HG03175 (cell line): Measurements from ENCODE around the gene STMN1.

Experiments
- ATAC-seq: cut with Tn5 transposase; IDR thresholded peaks from one replicate; pipeline ENCODE4 v1.9.1; 2021; ENCODE audit warnings: mild to moderate bottlenecking, moderate library complexity; ENCODE audit not compliant: unreplicated experiment

STMN1 gene

DNA sequence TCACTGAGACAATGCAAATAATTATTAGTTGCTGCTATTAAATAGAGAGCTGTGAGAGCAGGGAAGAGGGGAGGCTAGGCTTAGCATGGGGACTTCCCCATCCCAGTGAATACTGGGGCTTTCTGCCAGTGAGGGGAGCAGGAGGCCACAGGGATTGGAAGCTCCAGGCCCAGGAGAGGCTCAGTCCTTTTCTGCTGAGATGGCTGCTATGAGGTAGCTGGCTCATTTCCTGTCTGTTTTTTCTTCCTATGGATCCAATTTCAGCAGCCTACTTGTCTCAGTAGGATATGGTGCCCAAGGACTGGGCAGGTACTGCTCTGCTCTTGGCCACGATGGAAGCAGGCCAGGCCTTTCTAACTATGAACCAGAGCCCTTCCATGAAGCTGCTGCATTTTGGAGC is 10.0 kb downstream of the STMN1 start:
- ATAC-seq, result no peak

GRCh38 chr1:25895365-25895990 is 10.7 kb downstream of the STMN1 start:
- peak; percentile 86 for ATAC-seq

DNA sequence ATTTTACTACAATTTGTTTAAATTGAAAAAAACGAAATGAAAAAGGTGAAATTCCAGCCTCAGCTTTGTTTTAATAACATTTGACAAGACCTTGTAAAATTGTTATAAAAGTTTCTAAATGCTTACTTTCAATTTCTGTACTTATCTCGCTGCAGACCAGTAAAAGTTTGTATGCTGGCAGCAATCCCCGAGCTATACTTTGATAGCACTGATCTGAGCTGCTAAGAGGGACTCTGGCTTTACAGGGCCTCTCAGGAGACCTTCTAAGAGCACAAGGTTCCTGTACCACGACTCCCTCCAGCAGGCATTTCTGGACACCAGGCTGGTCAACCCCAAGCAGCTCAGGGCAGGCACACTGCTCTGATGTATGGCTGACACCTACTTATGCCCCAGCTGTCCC is 13.1 kb downstream of the STMN1 start:
- ATAC-seq, result no peak

- no peak for ATAC-seq
Observed at GRCh38 chr1:25891606-25892005, 14.6 kb downstream of the STMN1 start.

DNA sequence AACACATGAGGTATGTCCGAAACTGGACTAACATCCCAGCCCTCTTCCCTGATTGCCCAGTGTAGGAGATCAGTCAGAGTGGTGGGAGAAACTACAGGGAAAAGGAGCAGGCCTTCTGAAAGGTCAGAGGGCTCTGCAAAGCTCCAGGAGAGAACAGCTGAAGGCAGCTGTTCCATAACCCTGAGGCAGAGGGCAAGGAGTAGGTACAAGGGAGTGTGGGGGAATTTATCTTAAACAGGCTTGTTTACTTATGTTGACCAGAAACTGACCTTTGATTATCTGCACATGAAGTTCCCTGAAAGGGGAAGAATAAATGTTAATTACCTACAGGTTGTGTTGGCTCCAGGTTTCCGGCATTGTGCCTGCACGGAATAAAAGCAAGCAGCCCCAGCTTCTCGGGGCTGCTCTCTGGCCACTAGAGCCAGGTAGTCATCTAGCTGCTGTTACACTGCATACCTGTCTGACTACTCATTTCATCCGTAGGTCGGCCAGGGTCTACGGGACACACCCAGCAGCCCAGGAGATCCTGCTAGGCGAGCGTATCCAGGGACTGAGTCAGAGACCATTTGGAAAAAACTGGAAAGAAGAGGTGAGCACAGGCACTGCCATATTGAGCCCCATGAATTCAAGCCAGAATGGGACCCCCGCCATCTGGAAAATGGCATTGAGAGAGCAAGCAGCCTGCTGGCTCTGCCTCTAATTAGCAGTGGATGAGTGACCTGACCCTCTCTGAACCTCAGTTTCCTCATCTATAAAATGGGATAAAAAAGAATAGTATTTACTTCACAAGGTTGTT is 15.8 kb downstream of the STMN1 start:
- ATAC-seq, result no peak

- no peak for ATAC-seq
Observed at GRCh38 chr1:25889470-25889869, 16.7 kb downstream of the STMN1 start.

DNA sequence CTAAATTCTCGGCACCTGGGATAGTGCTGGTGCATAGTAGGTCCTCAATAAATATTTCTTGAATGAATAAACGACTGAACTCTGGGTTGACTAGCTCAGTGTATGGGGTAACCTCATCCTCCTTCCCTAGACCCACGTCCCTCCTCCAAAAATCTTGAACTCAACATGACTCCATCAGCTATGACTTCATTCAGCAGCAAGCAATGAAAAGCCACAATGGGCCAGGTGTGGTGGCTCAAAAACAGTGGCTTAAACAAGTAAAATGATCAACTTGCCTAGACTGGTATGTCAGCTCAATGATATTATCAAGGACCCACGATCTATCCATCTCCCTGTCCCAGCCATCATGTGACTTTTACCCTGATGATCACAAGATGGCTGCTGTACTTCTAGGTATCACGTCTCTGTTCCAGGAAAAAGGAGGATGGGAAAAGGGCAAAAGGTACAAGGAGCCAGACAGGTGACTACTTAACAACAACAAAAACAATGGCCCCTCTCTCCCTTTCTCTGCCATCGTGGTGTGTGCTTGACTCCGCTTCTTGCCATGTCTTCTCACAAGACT is 17.7 kb downstream of the STMN1 start:
- ATAC-seq, result no peak

DNA sequence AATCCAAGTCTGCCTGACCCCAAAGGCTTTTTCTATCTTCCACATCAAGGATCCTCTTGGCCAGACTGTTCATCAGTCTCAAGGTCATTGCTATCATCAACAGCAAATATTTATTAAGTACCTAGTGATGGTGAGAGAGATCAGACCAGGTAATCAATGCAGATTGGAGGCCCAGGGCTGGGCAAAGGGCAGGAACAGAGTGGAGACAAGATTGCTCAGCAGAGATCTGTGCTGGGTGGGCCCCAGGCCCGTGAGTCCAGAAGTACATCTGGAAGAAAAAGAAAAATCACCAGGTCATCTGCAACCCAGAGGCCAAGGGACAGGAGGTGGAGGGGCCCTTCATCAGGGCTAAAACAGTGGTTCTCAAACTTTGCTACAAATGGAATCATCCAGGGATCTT is 20.6 kb downstream of the STMN1 start:
- ATAC-seq, result no peak

DNA sequence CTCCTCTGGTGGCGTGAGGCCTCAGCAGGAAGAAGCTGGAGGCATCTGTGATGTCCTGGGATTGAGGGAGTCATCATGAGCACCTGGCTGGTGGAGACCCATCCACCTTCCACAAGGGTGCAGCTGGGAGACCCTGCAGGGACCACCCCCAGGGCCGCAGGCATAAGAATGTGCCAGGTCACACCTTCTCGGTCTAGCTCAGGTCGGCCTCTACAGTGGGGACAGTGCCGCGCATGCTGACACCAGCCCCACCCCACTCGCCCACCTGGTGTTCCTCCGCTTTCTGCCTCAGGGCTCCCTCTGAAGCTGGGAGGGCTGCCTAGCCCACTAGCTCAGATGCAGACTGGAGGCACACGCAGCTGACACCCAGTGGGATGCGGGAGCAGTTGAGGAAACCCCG is 25.0 kb downstream of the STMN1 start:
- ATAC-seq, result no peak

GRCh38 chr1:25880518-25880917 is 25.7 kb downstream of the STMN1 start:
- ATAC-seq, result no peak

DNA sequence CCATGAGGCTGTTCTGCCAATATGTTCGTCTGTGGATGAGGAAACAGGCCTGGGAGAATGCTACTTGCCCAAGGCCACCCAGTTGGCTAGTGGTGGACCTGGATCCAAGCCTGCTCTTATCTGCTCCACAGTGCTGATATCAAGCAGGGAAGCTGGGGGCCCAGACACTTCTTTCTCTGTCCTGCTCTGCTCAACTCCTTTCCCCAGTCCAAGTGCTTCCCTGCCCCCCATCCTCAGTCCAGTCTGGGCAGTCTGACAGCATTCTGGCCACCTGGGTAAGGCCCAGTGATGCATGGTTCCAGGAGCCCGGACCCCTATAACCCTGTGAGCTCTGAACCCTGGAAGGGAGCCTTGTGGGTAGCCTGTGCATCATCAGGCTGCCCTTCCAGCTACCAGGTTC is 26.5 kb downstream of the STMN1 start:
- no peak for ATAC-seq

DNA sequence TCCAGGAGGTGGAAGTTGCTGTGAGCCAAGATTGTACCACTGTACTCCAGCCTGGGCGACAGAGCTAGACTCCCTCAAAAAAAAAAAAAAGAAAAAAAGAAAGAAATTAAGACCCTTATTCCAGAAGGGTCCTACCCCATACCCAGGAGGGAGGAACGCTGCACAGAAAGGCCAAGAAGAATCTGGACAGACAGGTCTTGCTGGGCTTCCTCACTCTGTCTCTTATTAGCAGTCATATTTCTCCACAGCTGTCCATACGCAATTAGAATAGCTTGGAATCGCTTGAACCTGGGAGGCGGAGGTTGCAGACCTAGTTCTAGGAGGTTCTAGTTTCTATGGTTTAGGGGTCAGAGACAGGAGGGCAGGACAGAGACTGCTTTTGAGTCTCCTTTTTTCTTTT is 27.5 kb downstream of the STMN1 start:
- ATAC-seq, result no peak

DNA sequence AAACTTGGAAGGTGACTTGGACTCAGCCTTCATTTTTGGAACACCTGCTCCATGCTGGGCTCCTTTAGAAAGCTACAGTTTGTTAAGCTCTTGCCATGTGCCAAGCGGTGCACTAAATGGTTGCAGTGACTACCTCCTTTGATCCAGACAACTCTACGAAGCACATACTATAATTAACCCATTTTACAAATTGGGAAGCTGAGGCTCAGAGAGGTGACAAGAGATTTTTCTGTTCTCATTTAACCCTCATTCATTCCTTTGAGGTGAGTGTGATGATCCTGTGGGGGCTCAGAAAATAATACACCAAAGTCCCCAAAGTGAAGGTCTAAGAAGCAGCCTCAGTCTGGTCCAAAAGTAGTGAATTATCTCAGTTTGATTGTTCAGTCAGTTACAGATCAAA is 29.1 kb downstream of the STMN1 start:
- ATAC-seq, result no peak

DNA sequence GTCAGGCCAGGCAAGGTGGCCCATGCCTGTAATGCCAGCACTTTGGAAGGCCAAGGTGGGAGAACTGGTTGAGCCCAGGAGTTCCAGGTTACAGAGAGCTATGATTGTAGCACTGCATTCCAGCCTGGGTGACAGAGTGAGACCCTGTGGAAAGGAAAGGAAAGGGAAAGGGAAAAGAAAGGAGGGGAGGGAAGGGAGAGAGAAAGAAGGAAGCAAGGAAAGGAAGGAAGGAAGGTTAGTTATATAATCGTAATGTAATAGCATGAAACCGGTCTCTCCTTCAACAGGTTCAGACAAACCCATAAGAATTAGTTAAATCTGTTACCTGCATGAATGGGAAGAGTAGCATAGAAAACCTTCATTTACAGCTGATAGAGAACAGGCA is 29.5 kb downstream of the STMN1 start:
- ATAC-seq, result no peak

GRCh38 chr1:25875856-25876692 is 30.1 kb downstream of the STMN1 start:
- ATAC-seq, result no peak

DNA sequence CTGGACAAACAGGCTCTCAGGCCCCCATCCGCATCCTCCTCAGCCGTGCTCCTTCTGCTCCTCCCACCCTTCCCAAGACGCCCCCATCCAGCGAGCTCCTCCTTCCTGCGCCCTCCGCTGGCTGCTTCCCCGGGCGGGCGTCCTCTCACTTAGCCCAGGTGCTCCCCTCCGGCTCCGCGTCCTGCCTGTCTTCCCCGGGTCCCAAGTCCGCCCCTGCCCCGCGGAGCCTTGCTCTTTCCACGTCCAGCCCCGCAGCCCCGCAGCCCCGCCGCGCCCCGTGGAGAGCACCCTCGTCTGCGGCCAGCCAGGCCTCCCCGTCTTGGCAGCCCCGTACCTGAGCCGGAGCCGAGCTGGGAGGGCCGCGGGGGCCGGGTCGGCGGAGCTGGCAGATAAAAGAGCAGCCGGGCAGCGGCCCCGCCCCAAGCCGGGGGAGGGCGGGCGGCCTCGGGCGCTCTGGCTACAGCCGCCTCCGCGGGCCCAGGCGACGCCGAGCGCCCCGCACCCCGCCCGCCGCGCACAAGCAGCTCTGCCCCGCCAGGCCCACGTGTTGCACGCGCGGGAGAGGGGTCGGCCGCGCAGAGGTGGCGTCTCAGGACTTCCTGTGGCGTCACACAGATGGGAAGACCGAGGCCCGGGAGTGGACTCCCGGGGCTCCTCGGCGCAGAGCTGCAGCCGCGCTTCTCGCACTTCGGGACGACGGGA is 30.9 kb downstream of the STMN1 start, which contains the start of gene PAQR7:
TSS of gene PAQR7 (minus strand) at position 555 of the 702 bp plus-strand sequence. CDS start 11,869 bp downstream, outside the sequence.
- no peak for ATAC-seq

DNA sequence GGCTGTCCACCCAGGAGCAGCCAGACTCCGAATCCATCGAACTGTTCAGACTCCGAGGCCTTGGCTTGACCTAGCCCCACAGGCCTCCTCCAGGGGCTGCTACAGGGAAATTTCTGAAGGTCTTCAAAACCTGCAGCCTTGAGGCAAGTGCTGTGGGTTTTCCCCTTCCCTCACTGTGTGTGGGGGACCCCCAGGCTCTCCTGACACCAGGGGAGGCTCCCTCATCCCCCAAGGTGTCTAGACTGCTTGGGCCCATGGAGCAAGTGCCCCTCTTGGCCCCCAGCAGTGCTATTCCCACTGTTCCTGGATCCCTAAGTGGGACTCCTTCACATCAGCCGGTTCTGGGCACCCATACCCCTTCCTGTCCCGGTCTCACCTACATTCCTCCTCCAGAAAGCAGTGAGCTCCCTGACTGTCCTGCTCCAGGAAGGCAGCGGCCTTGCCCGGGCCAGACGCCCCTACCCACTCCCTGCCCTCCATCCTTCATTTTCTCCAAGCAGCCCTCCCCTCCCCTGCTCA is 31.5 kb downstream of the STMN1 start:
- no peak for ATAC-seq

DNA sequence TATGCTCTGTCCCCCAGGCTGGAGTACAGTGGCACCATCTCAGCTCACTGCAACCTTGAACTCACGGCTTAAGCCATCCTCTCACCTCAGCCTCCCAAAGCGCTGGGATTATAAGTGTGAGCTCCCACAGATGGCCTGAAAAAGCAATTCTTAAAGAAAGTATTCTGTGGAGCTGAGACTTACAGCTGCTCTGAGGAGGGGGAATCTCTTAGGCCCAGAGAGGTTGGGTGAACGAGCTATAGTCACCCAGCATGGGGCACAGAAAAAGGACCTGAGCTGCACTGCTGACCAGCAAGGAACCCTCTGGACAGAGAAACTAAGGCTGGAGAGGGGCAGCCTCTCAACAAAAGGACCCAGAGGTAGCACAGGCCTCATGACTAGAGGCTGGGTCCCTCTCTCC is 32.0 kb downstream of the STMN1 start:
- no peak for ATAC-seq

DNA sequence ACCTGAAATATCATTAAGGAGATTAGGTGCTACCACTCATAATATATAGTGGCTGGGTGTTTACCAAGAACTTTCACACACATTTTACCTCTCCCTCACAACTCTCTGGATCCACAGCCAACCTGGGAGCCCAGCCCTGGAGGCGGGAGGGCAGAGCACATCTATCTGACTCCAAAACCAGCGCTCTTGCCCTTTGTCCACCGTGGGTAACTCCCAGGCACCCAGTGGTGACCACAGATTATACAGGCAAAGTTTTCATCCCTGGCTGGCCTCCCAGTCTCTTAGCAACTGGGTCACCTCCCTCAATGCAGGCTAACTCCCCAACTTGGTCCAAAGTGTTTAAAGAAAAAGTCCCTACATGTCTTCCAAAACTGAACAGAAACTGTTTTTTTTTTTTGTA is 33.1 kb downstream of the STMN1 start:
- ATAC-seq, result no peak

- no peak for ATAC-seq
Observed at GRCh38 chr1:25872713-25873112, 33.5 kb downstream of the STMN1 start.
